ENCODE measurements around the gene USP21. TPM values are rescaled to one million over a fixed set of nuclear protein-coding genes. Genes with fewer than 3 reads are reported as not detected.

Gene USP21
- total and polyA plus RNA-seq, 9 of the 15 experiments (the other 6 are each of a cell fraction or from before 2014, with no cell fraction given) = 4.9 to 52.4 (median 21.6) TPM

DNA sequence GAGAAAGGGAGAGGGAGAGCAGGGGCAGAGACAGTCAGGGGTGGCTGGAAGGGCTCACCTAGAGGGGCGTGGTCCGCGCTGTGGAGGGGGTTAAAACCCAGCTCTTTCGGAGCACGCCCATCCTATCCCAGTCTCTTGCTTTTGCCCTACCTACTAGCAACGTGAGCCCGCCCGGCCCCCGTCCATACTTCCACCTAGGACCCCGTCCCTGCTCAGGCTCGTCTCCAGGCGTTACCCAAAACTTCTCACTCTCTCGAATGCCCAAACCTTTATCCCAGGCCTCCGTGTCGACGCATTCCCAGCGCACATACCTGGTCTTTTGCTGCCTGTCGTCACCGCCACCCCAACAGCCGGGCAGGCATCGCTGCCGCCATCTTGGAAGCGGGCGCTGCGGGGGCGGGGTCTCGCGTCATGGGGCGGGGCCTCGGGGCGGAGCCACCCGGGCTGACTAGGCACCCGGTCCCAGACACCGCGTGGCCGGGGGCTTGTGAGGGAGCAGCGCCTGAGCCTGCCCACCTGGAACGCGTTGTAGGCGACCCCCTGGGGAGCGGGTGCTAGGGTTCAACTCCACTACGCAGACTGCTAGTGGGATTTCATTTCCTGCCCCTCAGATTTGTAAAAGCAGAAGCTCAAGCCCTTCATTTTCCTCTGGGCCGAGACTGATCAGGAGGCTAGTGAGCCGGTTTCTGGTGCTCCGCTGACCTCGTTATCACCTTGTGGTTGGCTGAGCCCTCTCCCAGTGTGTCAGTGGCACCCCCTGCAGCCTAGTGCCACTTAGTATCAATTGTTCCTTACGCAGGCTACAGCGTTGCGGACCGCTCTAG lies 18.0 kb downstream of the USP21 start, which contains the start of gene B4GALT3 (continued):
- TF ChIP-seq, protein P1, sequence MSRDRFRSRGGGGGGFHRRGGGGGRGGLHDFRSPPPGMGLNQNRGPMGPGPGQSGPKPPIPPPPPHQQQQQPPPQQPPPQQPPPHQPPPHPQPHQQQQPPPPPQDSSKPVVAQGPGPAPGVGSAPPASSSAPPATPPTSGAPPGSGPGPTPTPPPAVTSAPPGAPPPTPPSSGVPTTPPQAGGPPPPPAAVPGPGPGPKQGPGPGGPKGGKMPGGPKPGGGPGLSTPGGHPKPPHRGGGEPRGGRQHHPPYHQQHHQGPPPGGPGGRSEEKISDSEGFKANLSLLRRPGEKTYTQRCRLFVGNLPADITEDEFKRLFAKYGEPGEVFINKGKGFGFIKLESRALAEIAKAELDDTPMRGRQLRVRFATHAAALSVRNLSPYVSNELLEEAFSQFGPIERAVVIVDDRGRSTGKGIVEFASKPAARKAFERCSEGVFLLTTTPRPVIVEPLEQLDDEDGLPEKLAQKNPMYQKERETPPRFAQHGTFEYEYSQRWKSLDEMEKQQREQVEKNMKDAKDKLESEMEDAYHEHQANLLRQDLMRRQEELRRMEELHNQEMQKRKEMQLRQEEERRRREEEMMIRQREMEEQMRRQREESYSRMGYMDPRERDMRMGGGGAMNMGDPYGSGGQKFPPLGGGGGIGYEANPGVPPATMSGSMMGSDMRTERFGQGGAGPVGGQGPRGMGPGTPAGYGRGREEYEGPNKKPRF (IDR thresholded peaks at IDR 0.05; ENCODE audit: low read depth, low read length) = no peak
- TF ChIP-seq ILK (tag; IDR thresholded peaks at IDR 0.05; ENCODE audit: borderline replicate concordance, low read depth) (no peak), POLR2B (IDR thresholded peaks at IDR 0.05; ENCODE audit: low read depth, partially characterized antibody) (peak; percentile 91), NR4A1 (CRISPR knock-in tag; IDR thresholded peaks at IDR 0.05) (no peak), NR4A1 (tag; IDR thresholded peaks at IDR 0.05) (no peak), PHF8 (IDR thresholded peaks at IDR 0.05; ENCODE audit: borderline replicate concordance, low read length) (peak; percentile 97; the same call in 1 of the 2 replicates), ETV1 (tag; conservative IDR thresholded peaks at IDR 0.05; ENCODE audit: low read depth) (0 out of 2 replicates have a peak, but pooled peaks have one; percentile 30), ZMIZ1 (IDR thresholded peaks at IDR 0.05; ENCODE audit: low read depth in 2 of 2, low read length in 2 of 2) (no peak), MCM7 (IDR thresholded peaks at IDR 0.05) (no peak), PHF21A (IDR thresholded peaks at IDR 0.05; ENCODE audit: borderline replicate concordance, low read depth) (no peak), MTA2 (IDR thresholded peaks at IDR 0.05; ENCODE audit: low read depth) (no peak), RBBP5 (IDR thresholded peaks at IDR 0.05; ENCODE audit: borderline replicate concordance, insufficient read depth, low read length, poor library complexity, severe bottlenecking) (peak; percentile 47), HNRNPK (IDR thresholded peaks at IDR 0.05; ENCODE audit: low read depth, low read length, poor library complexity, severe bottlenecking) (no peak), PRMT5 (CRISPR knock-in tag; IDR thresholded peaks at IDR 0.05) (no peak), MLLT1 (IDR thresholded peaks at IDR 0.05) (peak; percentile 22 to 89; a peak in 2 of 4 replicates), TBP (optimal IDR thresholded peaks at IDR 0.05; ENCODE audit: low read depth, low read length) (peak; percentile 85), MAFK (IDR thresholded peaks at IDR 0.05; ENCODE audit: low read length) (no peak), POLR2H (tag; IDR thresholded peaks at IDR 0.05; ENCODE audit: low read depth) (peak; percentile 88), CBX2 (IDR thresholded peaks at IDR 0.05; ENCODE audit: insufficient read depth, low read length, poor library complexity, severe bottlenecking) (no peak), ZSCAN29 (IDR thresholded peaks at IDR 0.05) (0 out of 2 replicates have a peak, but pooled peaks have one; percentile 57), ETV5 (CRISPR knock-in tag; IDR thresholded peaks at IDR 0.05; ENCODE audit: low read depth) (peak; percentile 74)
